Measurements from ENCODE around the gene TASP1.

TASP1 gene

DNA sequence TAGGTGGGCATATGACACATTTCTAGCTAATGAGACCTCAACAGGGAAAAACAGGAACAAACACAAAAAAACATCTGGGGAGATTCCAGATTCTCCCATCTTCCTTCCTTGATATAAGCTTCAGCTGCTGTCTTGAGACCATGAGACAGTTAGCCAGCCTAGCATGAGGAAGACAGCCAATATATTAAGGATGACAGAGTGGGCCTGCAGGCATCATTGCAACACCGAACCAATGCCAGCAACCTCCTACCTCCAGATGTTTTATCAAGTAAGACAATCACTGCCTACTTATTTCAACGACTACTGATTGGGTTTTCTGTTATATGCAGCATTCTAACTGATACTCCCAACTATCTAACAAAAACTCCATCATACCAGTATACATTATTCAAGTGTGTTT lies 298.6 kb downstream of the TASP1 start:
- DNase-seq = no peak
